ENCODE data around the gene NRXN3. TPM values are rescaled to one million over a fixed set of nuclear protein-coding genes. Genes with fewer than 3 reads are reported as not detected.

The NRXN3 gene
- polyA plus RNA-seq, 1 donor from 2014 or later, result 110 TPM

DNA sequence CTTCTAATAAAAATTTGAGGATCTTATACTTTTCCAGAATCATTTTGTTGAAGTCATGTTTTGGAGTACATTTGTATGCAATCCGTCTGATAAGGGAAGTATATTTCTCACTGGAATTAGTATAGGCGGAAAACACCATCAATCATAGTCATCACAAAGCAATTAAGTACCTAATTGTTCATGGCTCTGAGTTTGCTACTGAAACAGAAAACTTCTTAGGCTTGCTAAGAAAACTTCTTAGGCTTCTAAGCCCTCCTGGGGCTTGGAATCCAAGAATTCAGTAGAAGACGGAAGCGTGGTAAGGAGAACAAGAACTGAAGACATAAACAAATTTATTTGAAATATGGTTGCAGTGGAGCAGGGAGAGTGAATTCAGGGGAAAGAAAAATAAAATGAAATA lies 1404.9 kb downstream of the NRXN3 start:
- Histone ChIP-seq H3K27ac (ENCODE audit: low read length) (no peak overlapping the region), H3K4me2 (ENCODE audit: low read length) (no peak overlapping the region), H3F3A (ENCODE audit: insufficient read depth, low read length, poor library complexity, severe bottlenecking) (no peaks in the 10 kb centered on the region), H3K79me2 (replicated peaks; ENCODE audit: insufficient read depth, low read length) (peaks cover 4% of the 10 kb centered on the region), H3K36me3 (ENCODE audit: insufficient read depth, low read length) (peaks cover 4% of the 10 kb centered on the region), H3K9me3 (ENCODE audit: low read length) (no peaks in the 10 kb centered on the region), H3K4me3 (ENCODE audit: low read length) (no peak overlapping the region), H3K27me3 (ENCODE audit: insufficient read depth, low read depth, low read length) (no peaks in the 10 kb centered on the region), H2AFZ (ENCODE audit: low read depth, low read length) (no peak overlapping the region), H4K20me1 (ENCODE audit: insufficient read depth) (no peaks in the 10 kb centered on the region), H3K9ac (ENCODE audit: low read length) (no peak overlapping the region), H3K9me2 (ENCODE audit: insufficient read depth, low read length) (no peaks in the 10 kb centered on the region)
- TF ChIP-seq SMC3 (conservative IDR thresholded peaks at IDR 0.05; ENCODE audit: poor library complexity), result no peak
- no peak for TF ChIP-seq RAD21 (conservative IDR thresholded peaks at IDR 0.05)
- no peak for TF ChIP-seq TAF1 (IDR thresholded peaks at IDR 0.05; ENCODE audit: low read depth)
- TF ChIP-seq, protein P1, sequence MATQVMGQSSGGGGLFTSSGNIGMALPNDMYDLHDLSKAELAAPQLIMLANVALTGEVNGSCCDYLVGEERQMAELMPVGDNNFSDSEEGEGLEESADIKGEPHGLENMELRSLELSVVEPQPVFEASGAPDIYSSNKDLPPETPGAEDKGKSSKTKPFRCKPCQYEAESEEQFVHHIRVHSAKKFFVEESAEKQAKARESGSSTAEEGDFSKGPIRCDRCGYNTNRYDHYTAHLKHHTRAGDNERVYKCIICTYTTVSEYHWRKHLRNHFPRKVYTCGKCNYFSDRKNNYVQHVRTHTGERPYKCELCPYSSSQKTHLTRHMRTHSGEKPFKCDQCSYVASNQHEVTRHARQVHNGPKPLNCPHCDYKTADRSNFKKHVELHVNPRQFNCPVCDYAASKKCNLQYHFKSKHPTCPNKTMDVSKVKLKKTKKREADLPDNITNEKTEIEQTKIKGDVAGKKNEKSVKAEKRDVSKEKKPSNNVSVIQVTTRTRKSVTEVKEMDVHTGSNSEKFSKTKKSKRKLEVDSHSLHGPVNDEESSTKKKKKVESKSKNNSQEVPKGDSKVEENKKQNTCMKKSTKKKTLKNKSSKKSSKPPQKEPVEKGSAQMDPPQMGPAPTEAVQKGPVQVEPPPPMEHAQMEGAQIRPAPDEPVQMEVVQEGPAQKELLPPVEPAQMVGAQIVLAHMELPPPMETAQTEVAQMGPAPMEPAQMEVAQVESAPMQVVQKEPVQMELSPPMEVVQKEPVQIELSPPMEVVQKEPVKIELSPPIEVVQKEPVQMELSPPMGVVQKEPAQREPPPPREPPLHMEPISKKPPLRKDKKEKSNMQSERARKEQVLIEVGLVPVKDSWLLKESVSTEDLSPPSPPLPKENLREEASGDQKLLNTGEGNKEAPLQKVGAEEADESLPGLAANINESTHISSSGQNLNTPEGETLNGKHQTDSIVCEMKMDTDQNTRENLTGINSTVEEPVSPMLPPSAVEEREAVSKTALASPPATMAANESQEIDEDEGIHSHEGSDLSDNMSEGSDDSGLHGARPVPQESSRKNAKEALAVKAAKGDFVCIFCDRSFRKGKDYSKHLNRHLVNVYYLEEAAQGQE (IDR thresholded peaks at IDR 0.05; ENCODE audit: borderline replicate concordance), result no peak
- TF ChIP-seq MXI1 (conservative IDR thresholded peaks at IDR 0.05; ENCODE audit: poor library complexity, severe bottlenecking), result no peak
- no peak for TF ChIP-seq EZH2 (IDR thresholded peaks at IDR 0.05; ENCODE audit: borderline replicate concordance, insufficient read depth, low read length, poor library complexity, severe bottlenecking)
- TF ChIP-seq, protein P2, sequence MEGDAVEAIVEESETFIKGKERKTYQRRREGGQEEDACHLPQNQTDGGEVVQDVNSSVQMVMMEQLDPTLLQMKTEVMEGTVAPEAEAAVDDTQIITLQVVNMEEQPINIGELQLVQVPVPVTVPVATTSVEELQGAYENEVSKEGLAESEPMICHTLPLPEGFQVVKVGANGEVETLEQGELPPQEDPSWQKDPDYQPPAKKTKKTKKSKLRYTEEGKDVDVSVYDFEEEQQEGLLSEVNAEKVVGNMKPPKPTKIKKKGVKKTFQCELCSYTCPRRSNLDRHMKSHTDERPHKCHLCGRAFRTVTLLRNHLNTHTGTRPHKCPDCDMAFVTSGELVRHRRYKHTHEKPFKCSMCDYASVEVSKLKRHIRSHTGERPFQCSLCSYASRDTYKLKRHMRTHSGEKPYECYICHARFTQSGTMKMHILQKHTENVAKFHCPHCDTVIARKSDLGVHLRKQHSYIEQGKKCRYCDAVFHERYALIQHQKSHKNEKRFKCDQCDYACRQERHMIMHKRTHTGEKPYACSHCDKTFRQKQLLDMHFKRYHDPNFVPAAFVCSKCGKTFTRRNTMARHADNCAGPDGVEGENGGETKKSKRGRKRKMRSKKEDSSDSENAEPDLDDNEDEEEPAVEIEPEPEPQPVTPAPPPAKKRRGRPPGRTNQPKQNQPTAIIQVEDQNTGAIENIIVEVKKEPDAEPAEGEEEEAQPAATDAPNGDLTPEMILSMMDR (IDR thresholded peaks at IDR 0.05; ENCODE audit: poor library complexity, severe bottlenecking), result no peak
- no peak for TF ChIP-seq EP300 (conservative IDR thresholded peaks at IDR 0.05; ENCODE audit: poor library complexity, severe bottlenecking)
- TF ChIP-seq POLR2AphosphoS5 (IDR thresholded peaks at IDR 0.05), result no peak

DNA sequence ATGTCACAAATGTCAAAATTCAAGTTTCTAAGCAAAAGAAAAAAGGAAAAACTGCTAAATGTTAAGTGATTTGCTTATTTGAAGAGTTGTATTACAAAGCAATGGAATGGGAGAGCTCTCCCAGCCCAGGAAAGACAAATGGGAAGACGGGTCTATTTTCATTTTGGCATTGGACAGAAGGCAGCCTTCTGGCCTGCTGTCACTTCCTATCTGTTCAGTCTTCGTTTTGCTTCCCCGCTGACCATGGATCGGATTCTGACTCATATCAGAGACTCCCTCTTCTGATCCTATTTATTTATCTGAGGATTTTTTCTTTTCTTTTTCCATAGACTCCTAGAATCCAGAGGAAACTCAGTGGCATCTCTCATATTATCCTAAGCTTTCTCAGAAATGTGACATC lies 1406.3 kb downstream of the NRXN3 start:
- Histone ChIP-seq H4K20me1 (ENCODE audit: insufficient read depth) (no peaks in the 10 kb centered on the region), H3K4me2 (ENCODE audit: low read length) (no peak overlapping the region), H3K27ac (ENCODE audit: low read length) (no peak overlapping the region)

More for the DNA sequence above, 1406.3 kb downstream of the NRXN3 start:
- H3K9me3 ChIP-seq (ENCODE audit: low read length), result no peaks in the 10 kb centered on the region
- no peaks in the 10 kb centered on the region for H3F3A ChIP-seq (ENCODE audit: insufficient read depth, low read length, poor library complexity, severe bottlenecking)
- H3K36me3 ChIP-seq (ENCODE audit: insufficient read depth, low read length), result peaks cover 4% of the 10 kb centered on the region
- H3K79me2 ChIP-seq (replicated peaks; ENCODE audit: insufficient read depth, low read length), result peaks cover 4% of the 10 kb centered on the region
- no peak overlapping the region for H2AFZ ChIP-seq (ENCODE audit: low read depth, low read length)
- no peak overlapping the region for H3K4me3 ChIP-seq (ENCODE audit: low read length)
- H3K9ac ChIP-seq (ENCODE audit: low read length), result no peak overlapping the region
- H3K27me3 ChIP-seq (ENCODE audit: insufficient read depth, low read depth, low read length), result no peaks in the 10 kb centered on the region
- no peaks in the 10 kb centered on the region for H3K9me2 ChIP-seq (ENCODE audit: insufficient read depth, low read length)
- TF ChIP-seq TAF1 (IDR thresholded peaks at IDR 0.05; ENCODE audit: low read depth), result no peak
- no peak for TF ChIP-seq EZH2 (IDR thresholded peaks at IDR 0.05; ENCODE audit: borderline replicate concordance, insufficient read depth, low read length, poor library complexity, severe bottlenecking)
- TF ChIP-seq, protein P1 (IDR thresholded peaks at IDR 0.05; ENCODE audit: borderline replicate concordance), result no peak
- no peak for TF ChIP-seq SMC3 (conservative IDR thresholded peaks at IDR 0.05; ENCODE audit: poor library complexity)
- TF ChIP-seq, protein P2 (IDR thresholded peaks at IDR 0.05; ENCODE audit: poor library complexity, severe bottlenecking), result no peak
- TF ChIP-seq EP300 (conservative IDR thresholded peaks at IDR 0.05; ENCODE audit: poor library complexity, severe bottlenecking), result no peak
- TF ChIP-seq RAD21 (conservative IDR thresholded peaks at IDR 0.05), result no peak
- no peak for TF ChIP-seq MXI1 (conservative IDR thresholded peaks at IDR 0.05; ENCODE audit: poor library complexity, severe bottlenecking)
- no peak for TF ChIP-seq POLR2AphosphoS5 (IDR thresholded peaks at IDR 0.05)
